Suppressor macrophage treated with lipopolysaccharide for 1 hour (primary cell): ENCODE results near the gene BCL2L1.
"Not testable (repeated sequence)": the region's sequence is repeated elsewhere in the genome, so short reads cannot be mapped to it uniquely, and the experiment has no call there.

Experiments used
- DNase-seq, 3 donors: peaks; one replicate each; pipeline ENCODE4 v3.0.0-alpha.2; 2020 to 2022

BCL2L1 gene

GRCh38 chr20:31722257-31723068 is at the start of gene BCL2L1:
Gene BCL2L1, minus strand, starts transcription at chr20:31722868. Its CDS starts 650 bp downstream, at chr20:31722218.
- peak; percentile 91 to 95 (median 92) for DNase-seq

GRCh38 chr20:31770243-31770642 is 47.6 kb upstream of the BCL2L1 start:
- no peak for DNase-seq

- DNase-seq = no peak
Measured at GRCh38 chr20:31769681-31770080, 47.0 kb upstream of the BCL2L1 start.

- no peak for DNase-seq
Measured at GRCh38 chr20:31767805-31768204, 45.1 kb upstream of the BCL2L1 start.

GRCh38 chr20:31764641-31765305 is 42.1 kb upstream of the BCL2L1 start:
- no peak for DNase-seq

- DNase-seq = no peak
Measured at GRCh38 chr20:31760519-31761240, 38.0 kb upstream of the BCL2L1 start.

- DNase-seq = no peak
Measured at GRCh38 chr20:31759836-31760518, 37.3 kb upstream of the BCL2L1 start.

GRCh38 chr20:31758991-31759390 is 36.3 kb upstream of the BCL2L1 start:
- no peak for DNase-seq

- DNase-seq = no peak
Measured at GRCh38 chr20:31758521-31758920, 35.9 kb upstream of the BCL2L1 start.

- no peak for DNase-seq
Measured at GRCh38 chr20:31757254-31757653, 34.6 kb upstream of the BCL2L1 start.

- DNase-seq = no peak
Measured at GRCh38 chr20:31751126-31751525, 28.5 kb upstream of the BCL2L1 start.

- no peak for DNase-seq
Measured at GRCh38 chr20:31749223-31749622, 26.6 kb upstream of the BCL2L1 start.

- DNase-seq = no peak
Measured at GRCh38 chr20:31747640-31748039, 25.0 kb upstream of the BCL2L1 start.

GRCh38 chr20:31747028-31747427 is 24.4 kb upstream of the BCL2L1 start:
- not testable (repeated sequence) for DNase-seq

- DNase-seq = no peak
Measured at GRCh38 chr20:31746068-31746878, 23.6 kb upstream of the BCL2L1 start.

- no peak for DNase-seq
Measured at GRCh38 chr20:31740656-31741323, 18.1 kb upstream of the BCL2L1 start.

GRCh38 chr20:31740208-31740607 is 17.5 kb upstream of the BCL2L1 start:
- DNase-seq = peak; percentile 41 to 54 (median 43)

- no peak for DNase-seq
Measured at GRCh38 chr20:31739550-31739977, 16.9 kb upstream of the BCL2L1 start.

GRCh38 chr20:31738729-31739549 is 16.3 kb upstream of the BCL2L1 start, which contains the start of gene TPX2:
Gene TPX2, plus strand, starts transcription at chr20:31739290. Its CDS starts 18,187 bp downstream, at chr20:31757477.
- peak; percentile 95 to 97 (median 96) for DNase-seq

GRCh38 chr20:31731321-31731717 is 8.7 kb upstream of the BCL2L1 start:
- DNase-seq = no peak
